HG03103 (cell line): ENCODE data around the gene IL3.
"Not testable (repeated sequence)": the region's sequence is repeated elsewhere in the genome, so short reads cannot be mapped to it uniquely, and the experiment has no call there.

Experiments used
- ATAC-seq: cut with Tn5 transposase; IDR thresholded peaks from one replicate; pipeline ENCODE4 v1.9.1; 2021; ENCODE audit warnings: low read depth; ENCODE audit not compliant: unreplicated experiment

The IL3 gene

DNA sequence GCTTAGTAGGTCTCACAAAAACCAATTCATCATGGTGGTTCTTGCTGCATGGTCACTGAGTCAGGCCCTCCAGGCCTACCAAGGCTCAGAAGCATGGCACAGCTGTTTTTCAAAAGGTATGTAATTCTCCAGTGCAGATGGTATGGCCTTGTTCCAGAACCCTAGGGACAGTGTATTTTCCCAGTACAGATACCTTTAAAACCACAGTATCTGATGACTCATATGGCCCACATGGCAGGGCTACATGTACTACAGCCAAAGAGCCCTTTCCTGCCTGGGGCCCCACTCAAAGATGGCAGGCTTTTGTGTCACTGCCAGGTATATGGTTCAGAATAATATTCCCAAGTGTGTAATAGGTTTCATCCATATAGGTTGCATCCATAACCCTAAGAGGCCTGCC is 29.7 kb downstream of the IL3 start:
- ATAC-seq: no peak

DNA sequence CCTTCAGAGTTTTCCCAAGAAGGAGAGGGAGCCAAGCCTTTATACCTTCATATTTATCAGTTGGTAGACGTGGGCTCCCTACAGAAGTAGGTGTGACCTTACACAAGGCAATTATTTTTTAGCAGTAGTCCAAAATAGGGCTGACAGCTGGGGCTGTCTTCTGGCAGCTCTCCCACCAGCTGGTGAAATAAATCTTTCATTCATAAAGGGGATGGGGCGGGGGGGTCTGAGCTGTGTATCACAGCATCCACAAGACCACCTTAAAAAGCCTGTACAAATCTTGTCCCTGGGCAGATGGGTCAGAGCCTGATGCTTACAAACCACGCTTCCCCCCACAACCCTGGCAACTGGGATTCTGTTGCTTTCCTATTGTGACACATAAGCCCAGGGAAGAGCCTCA is 32.8 kb downstream of the IL3 start:
- no peak for ATAC-seq

DNA sequence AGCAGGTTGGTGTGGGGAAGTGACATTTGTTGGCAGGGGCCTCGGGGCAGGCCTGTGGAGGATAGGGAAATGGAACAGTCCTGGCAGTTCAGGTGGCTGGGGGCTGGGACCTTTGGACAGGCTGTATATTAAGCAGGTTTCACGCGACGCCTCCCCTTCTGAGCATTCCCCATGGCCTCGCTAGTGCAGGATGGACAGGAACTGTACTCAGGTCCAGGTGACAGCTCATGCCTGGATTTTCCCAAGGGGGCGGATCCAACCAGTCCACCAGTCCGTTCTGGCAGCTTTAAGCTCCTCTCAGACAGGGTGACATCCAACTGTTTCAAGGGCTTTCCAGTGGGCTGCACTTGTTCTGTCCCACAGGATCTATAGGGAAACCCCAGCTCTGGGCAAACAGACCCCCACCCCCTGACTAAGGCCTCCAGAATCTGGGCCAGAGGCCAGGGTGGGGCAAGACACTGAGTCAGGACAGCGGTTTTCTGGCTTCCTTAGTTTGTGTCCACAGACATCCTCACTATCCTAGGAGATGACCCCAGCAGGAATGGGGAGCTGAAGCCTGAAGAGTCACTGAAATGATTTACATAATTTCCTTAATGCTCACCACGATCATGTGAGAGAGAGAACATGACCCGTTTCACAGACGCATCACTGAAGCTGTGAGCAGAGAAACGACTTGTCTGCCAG is 34.1 kb downstream of the IL3 start:
- no peak for ATAC-seq

DNA sequence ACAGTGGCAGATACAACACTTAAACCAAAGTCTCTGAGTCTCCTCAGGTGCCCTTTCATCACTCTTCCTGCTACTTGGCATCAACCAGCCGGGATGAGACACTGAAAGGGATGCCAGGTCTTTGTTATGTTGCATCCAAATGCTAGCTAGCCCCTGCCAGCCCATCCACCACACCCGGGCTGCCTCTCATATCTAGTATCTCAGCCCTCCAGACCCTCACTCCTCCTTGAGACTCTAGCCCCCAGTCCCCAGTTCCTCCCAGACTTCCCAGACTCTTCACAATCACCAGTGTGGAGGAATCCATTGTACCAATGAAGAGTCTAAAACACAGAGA is 34.6 kb downstream of the IL3 start:
- ATAC-seq: no peak

DNA sequence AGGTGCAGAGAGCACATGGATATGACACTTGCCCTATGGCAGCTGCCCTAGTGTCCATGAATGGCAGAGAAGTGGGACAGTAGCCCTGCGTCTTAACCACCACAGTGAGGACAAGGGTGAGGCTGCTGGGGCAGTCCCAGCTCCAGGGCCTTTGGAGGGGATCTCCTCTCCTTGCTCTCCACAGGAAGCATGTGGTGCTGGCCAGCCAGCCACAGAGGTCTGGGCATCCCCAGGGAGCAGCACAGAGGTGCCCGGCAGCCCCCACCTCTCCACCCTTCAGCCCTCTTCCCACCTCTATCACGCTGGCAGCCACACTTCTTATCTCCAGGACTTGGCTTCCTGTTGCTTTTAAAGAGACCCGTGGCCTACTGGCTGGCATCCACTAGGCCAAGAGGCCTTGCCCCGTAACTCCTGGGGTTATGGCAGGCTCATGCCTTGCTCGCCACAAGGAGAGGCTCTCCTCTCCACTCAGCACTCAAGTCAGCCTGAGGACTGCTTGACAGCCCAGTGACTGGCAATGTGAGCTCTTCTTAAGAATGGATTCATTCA is 35.0 kb downstream of the IL3 start:
- ATAC-seq: no peak

DNA sequence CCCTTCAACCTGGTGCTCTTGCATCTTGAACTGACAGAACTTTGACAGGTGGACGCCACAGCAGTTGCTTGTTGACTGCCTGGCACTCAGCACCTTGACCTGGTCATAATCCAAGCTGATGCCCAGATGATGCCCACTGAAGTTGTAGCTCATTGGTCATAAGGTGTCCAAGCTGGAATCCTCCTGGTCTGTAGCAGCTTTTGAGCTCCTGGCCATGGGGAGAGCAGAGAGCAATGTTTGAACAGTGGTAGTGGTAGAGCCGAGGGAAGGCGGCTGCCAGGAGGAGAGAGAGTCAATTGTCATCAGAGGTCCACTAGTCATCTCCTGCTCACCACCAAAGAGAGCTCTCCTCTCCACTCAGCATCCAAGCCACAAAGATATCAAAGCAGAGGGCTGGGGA is 36.4 kb downstream of the IL3 start:
- ATAC-seq: no peak

DNA sequence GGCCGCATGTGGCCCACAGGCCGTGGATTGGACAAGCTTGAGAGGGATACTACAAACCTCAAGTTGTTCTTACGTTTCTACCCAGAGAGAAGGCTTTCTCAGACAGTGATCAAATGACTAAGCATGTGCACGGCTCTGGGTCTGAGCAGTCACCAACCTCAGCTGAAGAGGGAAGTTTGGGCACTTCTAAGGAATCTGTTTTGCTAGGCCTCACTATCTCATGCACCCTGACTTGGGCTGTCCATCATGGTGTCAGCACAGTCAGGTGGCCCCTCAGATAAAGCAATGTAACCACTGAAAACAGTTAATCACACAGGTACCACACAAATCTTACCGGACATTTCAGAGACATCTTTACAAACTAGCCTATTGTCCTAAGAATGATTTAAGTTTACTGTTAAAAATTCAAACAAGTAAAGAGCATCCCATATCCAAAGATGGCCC is 37.7 kb downstream of the IL3 start:
- ATAC-seq: no peak

DNA sequence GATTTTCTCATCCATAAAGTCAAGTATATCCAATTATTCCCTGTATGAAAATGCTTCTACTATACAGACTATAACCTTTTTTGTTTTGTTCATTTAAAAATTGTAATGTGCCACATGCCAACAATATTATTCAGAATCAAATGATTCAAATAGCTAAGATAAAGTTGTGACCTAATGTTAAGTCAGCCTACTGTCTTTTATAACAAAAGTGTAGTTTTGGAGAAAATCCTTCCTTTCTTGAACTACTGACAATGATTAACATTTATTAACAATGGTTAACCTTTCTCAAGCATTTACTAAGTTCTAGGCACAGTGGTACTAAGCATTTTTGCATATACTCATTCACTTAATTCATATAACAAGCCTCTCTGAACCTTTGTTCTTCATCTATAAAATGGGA is 38.2 kb downstream of the IL3 start:
- no peak for ATAC-seq

DNA sequence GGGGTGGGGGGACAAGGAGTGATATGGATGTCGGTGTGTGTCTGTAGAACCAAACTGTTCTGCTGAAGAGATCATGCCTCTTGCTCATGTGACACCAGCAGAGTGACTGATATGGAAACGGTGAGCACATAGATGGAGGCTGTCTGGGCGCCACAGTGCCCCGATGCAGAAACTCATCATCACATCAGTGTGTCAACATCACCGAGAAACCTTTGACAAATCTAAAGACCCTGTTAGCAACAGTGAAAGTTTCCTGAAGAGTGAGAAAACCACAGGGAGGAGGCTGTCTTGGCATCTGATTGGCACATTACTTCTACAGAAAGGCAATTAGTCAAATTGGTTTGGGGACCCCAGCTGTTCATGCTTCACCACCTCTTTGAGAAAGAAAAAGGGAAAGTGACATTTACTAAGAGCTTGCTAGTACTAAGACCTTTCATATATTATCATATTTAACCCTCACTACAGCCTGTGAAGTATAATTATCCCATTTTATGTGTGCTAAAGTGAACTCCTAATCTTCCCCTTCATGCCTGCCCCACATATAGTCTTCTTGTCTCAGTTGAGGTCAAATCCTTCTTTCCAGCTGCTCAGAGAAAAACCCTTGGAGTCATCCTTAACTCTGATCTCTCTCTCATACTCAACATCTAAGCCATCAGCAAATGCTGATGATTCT is 38.8 kb downstream of the IL3 start:
- ATAC-seq: no peak

DNA sequence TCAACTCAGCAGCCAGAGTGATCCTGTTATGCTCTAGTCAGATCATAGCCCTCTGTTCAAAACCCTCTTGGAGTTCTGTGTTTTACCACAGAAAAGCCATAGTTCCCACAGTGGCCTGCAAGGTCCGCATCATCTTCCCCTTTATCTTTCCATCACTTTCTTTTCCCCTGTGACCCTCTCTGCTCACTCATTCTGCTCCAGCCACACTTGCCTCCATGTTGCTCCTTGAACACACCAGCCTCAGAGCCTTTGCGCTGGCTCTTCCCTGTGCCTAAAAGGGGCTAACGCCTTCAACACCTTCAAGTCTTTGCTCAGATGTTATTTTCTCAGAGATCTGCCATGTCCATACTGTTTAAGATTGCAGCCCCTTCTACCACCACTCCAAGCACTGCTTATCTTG is 39.5 kb downstream of the IL3 start:
- no peak for ATAC-seq

DNA sequence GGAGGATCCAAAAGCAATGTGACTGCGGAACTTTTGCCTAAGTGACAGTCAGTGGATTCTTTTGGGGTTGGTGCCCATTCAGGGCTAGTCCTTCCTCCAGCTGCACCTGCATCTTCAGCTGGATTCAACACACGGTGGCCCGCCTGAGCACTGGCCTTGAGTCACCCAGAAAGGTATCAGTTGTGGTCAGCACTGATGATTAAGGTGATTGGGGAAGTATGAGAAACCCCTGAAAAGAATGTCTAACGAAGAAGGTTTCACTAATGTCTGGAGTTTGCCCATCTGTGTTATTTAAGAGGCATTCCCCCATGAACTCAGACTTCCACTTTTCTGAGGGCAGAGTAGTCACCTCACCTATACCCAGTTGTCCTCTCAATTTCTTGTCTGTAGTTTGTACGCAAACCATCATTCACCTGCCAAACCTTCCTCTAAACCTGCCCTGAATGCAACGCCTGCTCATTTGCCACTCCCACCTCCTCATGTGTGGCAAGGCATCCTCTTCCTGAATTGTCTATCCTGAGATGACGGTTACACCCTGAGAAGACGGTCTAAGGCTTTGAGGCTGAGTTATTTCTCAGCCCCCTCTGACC is 40.3 kb downstream of the IL3 start:
- peak; percentile 22 for ATAC-seq

DNA sequence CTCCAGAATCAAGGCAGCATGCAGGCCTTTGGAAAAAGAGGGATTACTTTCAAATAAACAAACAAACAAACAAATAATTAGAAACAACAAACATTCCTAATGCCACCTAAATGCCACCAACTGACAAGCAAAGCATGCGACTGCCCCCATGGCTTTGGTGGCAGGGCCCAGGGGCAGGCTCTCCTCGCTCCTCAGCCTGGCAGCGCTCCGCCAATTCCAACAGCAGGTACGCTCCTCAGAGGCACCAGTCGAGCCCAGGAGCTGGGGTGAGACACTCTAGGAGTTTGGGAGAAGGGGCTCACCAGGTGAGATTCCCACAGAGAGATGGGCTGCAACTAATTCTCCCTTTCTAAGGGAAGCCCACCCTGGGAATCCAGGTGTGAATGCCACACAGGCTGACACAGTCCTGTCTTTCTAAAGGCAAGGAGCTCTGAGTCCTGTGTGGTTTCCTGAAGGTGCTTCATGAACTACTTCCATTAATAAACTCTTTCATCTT is 41.0 kb downstream of the IL3 start:
- ATAC-seq: no peak

DNA sequence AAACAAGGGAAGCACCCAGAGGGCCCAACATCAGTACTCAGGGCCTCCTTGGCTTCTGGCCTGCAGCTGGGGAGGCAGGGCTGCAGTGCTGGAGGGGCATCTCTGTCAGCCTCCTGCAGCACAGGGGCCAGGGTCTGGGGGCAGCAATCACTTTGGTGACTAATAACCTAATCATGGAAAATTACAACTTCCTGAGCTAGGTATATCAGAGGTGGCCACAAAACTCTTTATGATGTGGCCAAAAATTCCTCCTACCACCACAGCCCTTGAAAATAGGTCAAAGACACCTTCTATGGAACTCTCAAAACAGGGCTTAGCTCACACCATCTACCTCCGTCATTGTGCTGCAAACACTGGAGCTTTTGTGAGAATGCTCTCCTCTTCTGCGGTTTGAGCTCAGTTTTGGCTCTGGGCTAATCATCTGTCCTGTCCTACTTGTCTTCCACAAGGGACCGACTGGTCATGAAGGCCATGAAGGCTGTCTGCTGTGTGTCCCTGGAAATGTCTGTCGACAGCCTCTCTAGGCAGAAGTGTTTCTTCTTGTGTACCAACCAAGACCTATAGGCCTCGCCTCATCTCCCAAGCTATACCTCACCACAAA is 41.7 kb downstream of the IL3 start:
- no peak for ATAC-seq

DNA sequence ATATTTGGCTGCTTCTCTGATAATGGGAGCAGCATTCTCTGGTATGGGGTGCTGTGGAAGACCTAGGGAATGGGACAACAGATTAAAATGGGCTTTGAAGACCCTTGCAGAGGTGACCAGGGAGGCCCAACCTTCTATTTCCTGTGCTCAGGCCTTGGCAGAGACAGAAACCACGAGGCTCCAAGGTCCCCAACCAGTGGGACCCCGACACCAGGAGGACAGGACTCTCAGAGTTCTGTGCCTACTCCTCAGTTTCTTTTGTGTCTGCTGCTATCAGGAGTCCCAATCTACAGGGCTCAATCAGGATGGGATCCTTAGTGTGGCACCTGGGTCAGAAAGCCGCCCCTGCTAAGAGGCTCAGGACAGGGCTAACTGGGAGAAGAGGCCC is 42.5 kb downstream of the IL3 start:
- no peak for ATAC-seq

DNA sequence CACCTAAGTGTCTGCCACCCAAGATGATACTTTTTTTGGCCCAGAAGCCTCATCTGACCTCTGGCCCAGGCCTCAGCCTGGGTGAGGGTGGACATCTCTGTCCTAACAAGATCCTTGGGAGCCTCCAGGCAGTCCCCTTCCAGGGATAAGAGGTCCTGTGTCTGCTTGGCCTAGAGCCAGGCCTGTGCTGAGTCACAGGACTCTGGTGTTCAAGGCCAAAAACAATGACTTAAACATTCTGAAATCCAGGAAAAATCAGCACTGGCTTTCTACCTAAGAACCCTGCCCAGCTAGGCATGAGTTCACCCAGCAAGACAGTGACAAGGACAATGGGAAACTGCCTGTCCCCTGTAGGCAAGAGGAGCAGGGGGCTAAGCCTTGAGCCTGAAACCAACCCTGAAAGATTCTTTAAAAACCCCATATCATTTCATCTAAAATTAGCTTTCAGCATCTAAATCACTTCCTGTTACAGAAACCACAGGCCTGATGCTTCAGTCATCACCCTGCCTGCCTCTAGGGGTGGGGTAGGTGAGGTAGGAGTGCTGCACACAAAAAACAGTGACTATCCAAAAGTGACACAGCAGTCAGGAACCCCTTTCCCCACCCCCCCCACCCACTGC is 43.0 kb downstream of the IL3 start:
- peak; percentile 71 for ATAC-seq

DNA sequence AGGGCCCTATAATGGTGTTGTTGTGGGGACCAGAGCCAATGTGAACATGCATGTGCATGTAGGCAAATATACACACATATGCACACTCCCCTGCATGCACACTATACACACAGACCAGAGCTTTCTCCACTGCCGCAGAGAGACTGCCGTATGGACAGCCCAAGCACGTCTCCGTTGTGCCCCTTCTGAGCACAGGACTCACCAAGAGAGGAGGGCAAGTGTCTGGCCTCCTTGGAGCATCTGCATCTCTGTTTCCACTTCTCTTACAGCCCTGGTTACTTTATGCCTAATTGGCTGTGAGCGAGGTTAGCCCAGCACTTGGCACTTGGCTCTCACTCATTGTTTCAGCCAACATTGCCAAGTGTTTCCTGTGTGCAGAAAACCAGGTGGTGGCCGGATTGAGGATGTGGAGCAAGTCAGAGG is 43.5 kb downstream of the IL3 start:
- peak; percentile 6 for ATAC-seq

DNA sequence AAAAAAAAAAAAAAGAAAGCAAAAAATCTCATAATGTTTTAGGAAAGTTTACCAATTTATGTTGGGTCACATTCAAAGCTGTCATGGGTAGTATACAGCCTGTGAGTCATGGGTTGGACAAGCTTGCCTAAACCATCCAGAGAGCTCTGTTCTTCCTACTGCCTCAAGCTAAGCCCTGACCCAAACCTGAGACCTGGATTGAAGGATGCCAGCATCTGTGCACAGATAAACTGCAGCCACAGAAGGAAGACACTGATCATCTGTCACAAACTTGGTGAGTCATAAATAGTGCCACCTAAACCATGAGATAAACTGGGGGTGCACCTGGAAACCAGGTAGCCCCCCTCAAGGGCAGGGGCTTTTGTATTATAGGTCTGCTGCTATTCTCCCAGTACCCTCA is 44.1 kb downstream of the IL3 start:
- no peak for ATAC-seq

DNA sequence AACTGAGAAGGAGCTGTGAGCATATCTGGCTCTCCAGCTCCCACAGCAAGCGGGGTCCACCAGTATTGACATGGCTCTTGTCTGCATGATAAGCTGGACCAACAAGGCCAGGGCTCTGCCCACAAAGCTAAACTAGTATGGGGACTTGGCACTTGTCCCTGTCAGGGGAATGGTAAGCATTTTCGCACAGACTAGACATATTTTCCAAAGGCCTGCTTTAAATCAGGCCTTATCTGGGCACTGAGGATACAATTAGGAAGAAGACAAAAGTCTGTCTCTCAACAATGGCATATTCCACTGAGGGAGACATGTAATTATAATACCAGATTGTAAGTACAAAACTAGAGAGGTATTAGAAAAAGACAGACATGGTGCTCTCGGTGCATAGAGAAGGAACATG is 45.2 kb downstream of the IL3 start:
- ATAC-seq: no peak

DNA sequence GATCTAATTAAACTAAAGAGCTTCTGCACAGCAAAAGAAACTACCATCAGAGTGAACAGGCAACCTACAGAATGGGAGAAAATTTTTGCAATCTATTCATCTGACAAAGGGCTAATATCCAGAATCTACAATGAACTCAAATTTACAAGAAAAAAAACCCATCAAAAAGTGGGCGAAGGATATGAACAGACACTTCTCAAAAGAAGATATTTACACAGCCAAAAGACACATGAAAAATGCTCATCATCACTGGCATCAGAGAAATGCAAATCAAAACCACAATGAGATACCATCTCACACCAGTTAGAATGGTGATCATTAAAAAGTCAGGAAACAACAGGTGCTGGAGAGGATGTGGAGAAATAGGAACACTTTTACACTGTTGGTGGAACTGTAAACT is 48.0 kb downstream of the IL3 start:
- ATAC-seq: not testable (repeated sequence)

DNA sequence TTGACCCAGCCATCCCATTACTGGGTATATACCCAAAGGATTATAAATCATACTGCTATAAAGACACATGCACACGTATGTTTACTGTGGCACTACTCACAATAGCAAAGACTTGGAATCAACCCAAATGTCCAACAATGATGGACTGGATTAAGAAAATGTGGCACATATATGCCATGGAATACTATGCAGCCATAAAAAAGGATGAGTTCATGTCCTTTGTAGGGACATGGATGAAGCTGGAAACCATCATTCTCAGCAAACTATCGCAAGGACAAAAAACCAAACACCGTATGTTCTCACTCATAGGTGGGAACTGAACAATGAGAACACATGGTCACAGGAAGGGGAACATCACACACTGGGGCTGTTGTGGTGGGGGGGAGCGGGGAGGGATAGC is 48.5 kb downstream of the IL3 start:
- not testable (repeated sequence) for ATAC-seq

DNA sequence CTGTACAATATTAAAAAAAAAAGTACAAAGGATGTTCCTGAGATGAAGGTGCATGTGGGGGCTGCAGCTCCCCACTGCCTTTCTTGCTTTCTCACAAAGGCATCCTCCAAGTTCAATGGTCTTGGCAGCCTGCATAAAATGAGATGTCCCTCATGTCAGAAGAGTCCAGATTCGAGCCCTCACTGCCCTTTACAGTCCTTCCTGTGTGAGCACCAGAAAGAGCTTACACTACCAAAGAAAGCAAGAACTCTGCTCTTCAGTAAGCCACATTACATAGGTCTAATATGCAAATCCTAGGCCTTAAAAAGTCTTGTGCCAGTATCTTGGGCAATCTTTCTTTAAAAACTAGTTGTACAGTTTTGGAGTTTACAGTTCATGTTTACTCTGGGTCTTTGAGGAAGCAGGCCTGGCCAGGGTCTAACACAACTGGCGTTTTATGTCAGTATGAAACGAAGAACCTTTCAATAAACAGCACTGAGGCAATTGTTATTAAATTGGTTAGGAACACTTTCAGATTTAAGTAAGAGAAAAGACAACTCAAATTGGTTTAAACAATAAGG is 49.1 kb downstream of the IL3 start:
- no peak for ATAC-seq
